Liver (tissue), 9 donors: ENCODE measurements around the gene GRID1. TPM values are rescaled to one million over a fixed set of nuclear protein-coding genes. Genes with fewer than 3 reads are reported as not detected.

Experiments used
- DNase-seq: peaks from one replicate; pipeline ENCODE4 v3.0.0-alpha.2; 2017; ENCODE audit warnings: low spot score
- H3K27ac ChIP-seq, 2 donors: one replicate each; pipeline ENCODE4 v1.7.0; 2013; ENCODE audit warnings: inconsistent platforms in 2 of 2, low read length in 2 of 2, control low read depth in 1 of 2, low read depth in 1 of 2, mild to moderate bottlenecking in 1 of 2
- H3K27me3 ChIP-seq, 4 donors: one replicate each; pipeline versions ENCODE4 v1.6.1 to v1.7.0; 2013; ENCODE audit warnings: low read length in 3 of 4, inconsistent platforms in 1 of 4, mild to moderate bottlenecking in 1 of 4, moderate library complexity in 1 of 4; ENCODE audit not compliant: control insufficient read depth in 4 of 4, insufficient read depth in 4 of 4
- H3K36me3 ChIP-seq, 4 donors: one replicate each; pipeline versions ENCODE4 v1.6.1 to v1.7.0; 2013; ENCODE audit warnings: low read length in 3 of 4, mild to moderate bottlenecking in 3 of 4, low read depth in 1 of 4, moderate library complexity in 1 of 4; ENCODE audit not compliant: control insufficient read depth in 4 of 4, insufficient read depth in 3 of 4
- H3K4me1 ChIP-seq, 4 donors: one replicate each; pipeline versions ENCODE4 v1.6.1 to v1.7.0; 2013; ENCODE audit warnings: low read length in 3 of 4, mild to moderate bottlenecking in 3 of 4, moderate library complexity in 1 of 4; ENCODE audit not compliant: control insufficient read depth in 4 of 4, insufficient read depth in 4 of 4
- H3K4me3 ChIP-seq, 3 donors: one replicate each; pipeline versions ENCODE4 v1.6.1 to v1.7.0; 2013; ENCODE audit warnings: low read length in 3 of 3, control low read depth in 1 of 3, low read depth in 1 of 3, mild to moderate bottlenecking in 1 of 3
- H3K9ac ChIP-seq, 2 donors: one replicate each; pipeline ENCODE4 v1.7.0; 2013; ENCODE audit warnings: low read length in 2 of 2, mild to moderate bottlenecking in 2 of 2, moderate library complexity in 2 of 2, control low read depth in 1 of 2, low read depth in 1 of 2
- H3K9me3 ChIP-seq, 4 donors: one replicate each; pipeline versions ENCODE4 v1.6.1 to v1.7.0; 2013; ENCODE audit warnings: low read length in 3 of 4; ENCODE audit not compliant: control insufficient read depth in 4 of 4
- ATF3 ChIP-seq: IDR thresholded peaks from 2 replicates; pipeline ENCODE4 v1.6.1; 2016; ENCODE audit warnings: antibody characterized with exemption
- CTCF ChIP-seq: fragments of 150-350 bp; IDR thresholded peaks from 2 replicates; pipeline ENCODE4 v1.5.1; 2017; ENCODE audit warnings: improper control_type of control experiment, low read depth, low read length; ENCODE audit not compliant: missing input control
- EGR1 ChIP-seq, 2 donors: IDR thresholded peaks; 2 replicates each; pipeline ENCODE4 v1.6.1; 2016 to 2018; ENCODE audit warnings: antibody characterized with exemption in 2 of 2, low read depth in 2 of 2
- FOXA1 ChIP-seq: IDR thresholded peaks from 2 replicates; pipeline ENCODE4 v1.6.1; 2016; ENCODE audit warnings: antibody characterized with exemption
- FOXA2 ChIP-seq: IDR thresholded peaks from 2 replicates; pipeline ENCODE4 v1.6.1; 2016; ENCODE audit warnings: antibody characterized with exemption
- GABPA ChIP-seq, 2 donors: IDR thresholded peaks in 1 of 2; conservative IDR thresholded peaks in 1 of 2; 2 replicates each; pipeline ENCODE4 v1.6.1; 2016; ENCODE audit warnings: antibody characterized with exemption in 2 of 2, mild to moderate bottlenecking in 1 of 2, moderate library complexity in 1 of 2
- HNF4A ChIP-seq, 2 donors: conservative IDR thresholded peaks; 2 replicates each; pipeline ENCODE4 v1.6.1; 2016; ENCODE audit warnings: antibody characterized with exemption in 2 of 2, mild to moderate bottlenecking in 2 of 2
- HNF4G ChIP-seq: IDR thresholded peaks from 2 replicates; pipeline ENCODE4 v1.6.1; 2016; ENCODE audit warnings: antibody characterized with exemption
- JUND ChIP-seq, 2 donors: IDR thresholded peaks; 2 replicates each; pipeline ENCODE4 v1.6.1; 2016; ENCODE audit warnings: antibody characterized with exemption in 2 of 2
- MAX ChIP-seq: IDR thresholded peaks from 2 replicates; pipeline ENCODE4 v1.6.1; 2016; ENCODE audit warnings: antibody characterized with exemption
- NR2F2 ChIP-seq: IDR thresholded peaks from 2 replicates; pipeline ENCODE4 v1.6.1; 2016; ENCODE audit warnings: antibody characterized with exemption
- RAD21 ChIP-seq, 2 donors: IDR thresholded peaks; 2 replicates each; pipeline ENCODE4 v1.6.1; 2016; ENCODE audit warnings: antibody characterized with exemption in 2 of 2, mild to moderate bottlenecking in 2 of 2
- REST ChIP-seq: IDR thresholded peaks from 2 replicates; pipeline ENCODE4 v1.6.1; 2016; ENCODE audit warnings: antibody characterized with exemption, mild to moderate bottlenecking
- RXRA ChIP-seq, 2 donors: IDR thresholded peaks; 2 replicates each; pipeline ENCODE4 v1.6.1; 2017 to 2018; ENCODE audit warnings: antibody characterized with exemption in 2 of 2, mild to moderate bottlenecking in 1 of 2
- SP1 ChIP-seq: IDR thresholded peaks from 2 replicates; pipeline ENCODE4 v1.6.1; 2018; ENCODE audit warnings: antibody characterized with exemption, mild to moderate bottlenecking
- TAF1 ChIP-seq: conservative IDR thresholded peaks from 2 replicates; pipeline ENCODE4 v1.6.1; 2016; ENCODE audit warnings: antibody characterized with exemption, mild to moderate bottlenecking
- YY1 ChIP-seq: IDR thresholded peaks from 2 replicates; pipeline ENCODE4 v1.6.1; 2016; ENCODE audit warnings: antibody characterized with exemption, mild to moderate bottlenecking
- ZBTB33 ChIP-seq: IDR thresholded peaks from 2 replicates; pipeline ENCODE4 v1.6.1; 2016; ENCODE audit warnings: antibody characterized with exemption
- WGBS: extraction: QIAGEN DNeasy Blood & Tissue Kit; methylation state at CpG from one replicate; pipeline ENCODE4 v1.1.7; 2013; 5-methylcytosine and 5-hydroxymethylcytosine counted together
- polyA plus RNA-seq, 2 donors: library from polyadenylated mRNA; stranded (reverse) in 1 of 2; unstranded in 1 of 2; fragments of 200-250 nt in 1 of 2; fragments of >200 nt in 1 of 2; fragmentation: Nextera tagmentation in 1 of 2; extraction: Ambion mirVana in 1 of 2; gene quantifications; one replicate each; pipeline versions ENCODE4 v1.2.1 to v1.2.3, GENCODE V29; 2013 to 2015
- total RNA-seq, 2 donors: library from RNA; depleted of rRNA; stranded (reverse); fragments of >200 nt; gene quantifications; one replicate each; pipeline ENCODE4 v1.2.3, GENCODE V29; 2014
- donor health status: healthy.
- donor health status: healthy.
- donor health status: healthy.
- donor health status: healthy.
- donor health status: healthy.

Gene GRID1
- total and polyA plus RNA-seq, 4 donors, result 0.09 to 0.17 (median 0.14) TPM; not detected in 1

GRCh38 chr10:85926986-85927385 is 439.6 kb downstream of the GRID1 start:
- H3K27ac ChIP-seq, result no peak overlapping the region
- H3K36me3 ChIP-seq, result no peaks in the 10 kb centered on the region
- no peaks in the 10 kb centered on the region for H3K4me1 ChIP-seq
- no peak overlapping the region for H3K4me3 ChIP-seq
- no peak overlapping the region for H3K9ac ChIP-seq
- TF ChIP-seq GABPA (IDR thresholded peaks at IDR 0.05 in 1 of 2, conservative IDR thresholded peaks at IDR 0.05 in 1 of 2), result no peak
- no peak for TF ChIP-seq TAF1
- TF ChIP-seq HNF4G, result no peak
- no peak for TF ChIP-seq ATF3
- no peak for TF ChIP-seq NR2F2
- no peaks in the 10 kb centered on the region for H3K27me3 ChIP-seq
- 72% methylated on average over 3 of the region's 3 CpGs for WGBS
- no peak for DNase-seq
- H3K9me3 ChIP-seq, result no peaks in the 10 kb centered on the region

- no peak for TF ChIP-seq HNF4A (conservative IDR thresholded peaks at IDR 0.05)
- no peak for TF ChIP-seq RAD21 (IDR thresholded peaks at IDR 0.05)
- TF ChIP-seq YY1, result no peak
- TF ChIP-seq FOXA1, result no peak
- no peak for TF ChIP-seq SP1
- no peak for TF ChIP-seq ZBTB33
- TF ChIP-seq ATF3, result no peak
- TF ChIP-seq NR2F2, result no peak
- no peak for TF ChIP-seq CTCF
- no peak for TF ChIP-seq TAF1
- no peak for TF ChIP-seq FOXA2
- no peak for TF ChIP-seq REST
- no peak for TF ChIP-seq HNF4G
- TF ChIP-seq RXRA (IDR thresholded peaks at IDR 0.05), result no peak
- TF ChIP-seq GABPA (IDR thresholded peaks at IDR 0.05 in 1 of 2, conservative IDR thresholded peaks at IDR 0.05 in 1 of 2), result no peak
- TF ChIP-seq EGR1 (IDR thresholded peaks at IDR 0.05; ENCODE audit: low read depth in 2 of 2), result no peak
- no peak for TF ChIP-seq MAX
- no peak for TF ChIP-seq JUND (IDR thresholded peaks at IDR 0.05)
- 70% methylated on average over 5 of the region's 5 CpGs for WGBS
- Histone ChIP-seq H3K4me3 (no peak overlapping the region), H3K9me3 (no peaks in the 10 kb centered on the region), H3K9ac (no peak overlapping the region), H3K27me3 (no peaks in the 10 kb centered on the region), H3K4me1 (no peaks in the 10 kb centered on the region), H3K36me3 (no peaks in the 10 kb centered on the region), H3K27ac (no peak overlapping the region)
- DNase-seq, result no peak
Measured at GRCh38 chr10:85926136-85926535, 440.5 kb downstream of the GRID1 start.
